Panc1 (cell line): ENCODE measurements around the gene STARD7.

Source experiments
- CTCF ChIP-seq: fragments of 450-650 bp; IDR thresholded peaks from 2 replicates; pipeline ENCODE4 v1.5.1; 2017; ENCODE audit warnings: mild to moderate bottlenecking
- POLR2AphosphoS5 ChIP-seq: IDR thresholded peaks from 2 replicates; pipeline ENCODE4 v1.6.1; 2012; ENCODE audit warnings: mild to moderate bottlenecking, low read depth, low read length, moderate library complexity
- REST ChIP-seq, 2 experiments: IDR thresholded peaks; 2 replicates each; pipeline ENCODE4 v1.6.1; 2011 to 2012; ENCODE audit warnings: low read depth in 2 of 2, control low read depth in 1 of 2, low read length in 1 of 2, mild to moderate bottlenecking in 1 of 2, moderate library complexity in 1 of 2; ENCODE audit not compliant: insufficient read depth in 1 of 2

GRCh38 chr2:96164459-96165184, 44.0 kb downstream of the STARD7 start:
- no peak for TF ChIP-seq POLR2AphosphoS5
- TF ChIP-seq REST (IDR thresholded peaks at IDR 0.05; ENCODE audit: insufficient read depth in 1 of 2, low read depth in 2 of 2, low read length in 1 of 2), result no peak
- TF ChIP-seq CTCF, result no peak
